SK-N-MC (cell line): ENCODE results near the gene KCNH1.

Experiments used
- DNase-seq: peaks from one replicate; pipeline ENCODE4 v3.0.0-alpha.2; 2011; ENCODE audit warnings: low read depth, low spot score
- H3K27ac ChIP-seq: fragments of 200-600 bp; sonication (generic); 2 replicates; pipeline ENCODE4 v1.5.1; 2016; ENCODE audit warnings: mixed run types
- H3K36me3 ChIP-seq: fragments of 200-600 bp; sonication (generic); 2 replicates; pipeline ENCODE4 v1.6.1; 2017; ENCODE audit warnings: antibody characterized with exemption, low read length, mixed read lengths; ENCODE audit not compliant: insufficient read depth
- H3K4me3 ChIP-seq: fragments of 200-600 bp; sonication (generic); 2 replicates; pipeline ENCODE4 v1.5.1; 2016
- H3K9ac ChIP-seq: fragments of 200-600 bp; sonication (generic); 2 replicates; pipeline ENCODE4 v1.8.0; 2017; ENCODE audit warnings: mixed run types, mixed read lengths; ENCODE audit not compliant: insufficient read length
- H3K9me3 ChIP-seq: fragments of 200-600 bp; sonication (generic); 2 replicates; pipeline ENCODE4 v1.6.1; 2017; ENCODE audit warnings: low read depth, mild to moderate bottlenecking, antibody characterized with exemption, low read length, moderate library complexity, mixed read lengths
- EZH2 ChIP-seq: fragments of 200-600 bp; sonication (generic); IDR thresholded peaks from one replicate; pipeline ENCODE4 v1.6.1; 2017; ENCODE audit warnings: antibody characterized with exemption
- FOXP2 ChIP-seq: optimal IDR thresholded peaks from 2 replicates; pipeline ENCODE3; 2011; ENCODE audit warnings: mild to moderate bottlenecking, moderate library complexity; ENCODE audit not compliant: insufficient read depth; ENCODE audit errors: extremely low read length, control extremely low read depth
- POLR2AphosphoS5 ChIP-seq: IDR thresholded peaks from 2 replicates; pipeline ENCODE4 v1.6.1; 2012; ENCODE audit warnings: mild to moderate bottlenecking, low read depth, low read length, borderline replicate concordance

The KCNH1 gene

GRCh38 chr1:210705086-210705485 lies 428.9 kb downstream of the KCNH1 start:
- H3K36me3 ChIP-seq, result no peaks in the 10 kb centered on the region

GRCh38 chr1:210703593-210703992 lies 430.4 kb downstream of the KCNH1 start:
- no peak overlapping the region for H3K27ac ChIP-seq
- TF ChIP-seq POLR2AphosphoS5 (no peak), EZH2 (no peak), FOXP2 (no peak)
- no peak overlapping the region for H3K9ac ChIP-seq
- no peaks in the 10 kb centered on the region for H3K9me3 ChIP-seq
- no peak overlapping the region for H3K4me3 ChIP-seq
- no peak for DNase-seq
- H3K36me3 ChIP-seq, result no peaks in the 10 kb centered on the region

More at GRCh38 chr1:210705086-210705485, 428.9 kb downstream of the KCNH1 start:
- Histone ChIP-seq H3K9me3 (no peaks in the 10 kb centered on the region), H3K4me3 (no peak overlapping the region), H3K9ac (no peak overlapping the region), H3K27ac (no peak overlapping the region)
- no peak for TF ChIP-seq FOXP2
- no peak for TF ChIP-seq POLR2AphosphoS5
- TF ChIP-seq EZH2, result no peak
- no peak for DNase-seq

- H3K27ac ChIP-seq, result no peak overlapping the region
- DNase-seq, result no peak
These were observed 431.4 kb downstream of the KCNH1 start for GRCh38 chr1:210702506-210702905.

GRCh38 chr1:210700511-210700910 lies 433.4 kb downstream of the KCNH1 start:
- no peak overlapping the region for H3K9ac ChIP-seq
- H3K4me3 ChIP-seq, result no peak overlapping the region
- no peak for DNase-seq
- no peaks in the 10 kb centered on the region for H3K9me3 ChIP-seq
- no peaks in the 10 kb centered on the region for H3K36me3 ChIP-seq
- H3K27ac ChIP-seq, result no peak overlapping the region
- no peak for TF ChIP-seq POLR2AphosphoS5
- no peak for TF ChIP-seq FOXP2
- TF ChIP-seq EZH2, result no peak

More at GRCh38 chr1:210702506-210702905, 431.4 kb downstream of the KCNH1 start:
- TF ChIP-seq FOXP2, result no peak
- no peak for TF ChIP-seq EZH2
- TF ChIP-seq POLR2AphosphoS5, result no peak
- Histone ChIP-seq H3K9ac (no peak overlapping the region), H3K9me3 (no peaks in the 10 kb centered on the region), H3K36me3 (no peaks in the 10 kb centered on the region), H3K4me3 (no peak overlapping the region)

- Histone ChIP-seq H3K9me3 (no peaks in the 10 kb centered on the region), H3K36me3 (no peaks in the 10 kb centered on the region), H3K4me3 (no peak overlapping the region), H3K27ac (no peak overlapping the region), H3K9ac (no peak overlapping the region)
- TF ChIP-seq POLR2AphosphoS5 (no peak), EZH2 (no peak), FOXP2 (no peak)
- DNase-seq, result no peak
These were observed 433.9 kb downstream of the KCNH1 start for GRCh38 chr1:210700083-210700482.

GRCh38 chr1:210698661-210699060 lies 435.3 kb downstream of the KCNH1 start:
- Histone ChIP-seq H3K36me3 (no peaks in the 10 kb centered on the region), H3K9me3 (no peaks in the 10 kb centered on the region), H3K27ac (no peak overlapping the region), H3K9ac (no peak overlapping the region), H3K4me3 (no peak overlapping the region)
- DNase-seq, result no peak
- no peak for TF ChIP-seq FOXP2
- TF ChIP-seq POLR2AphosphoS5, result no peak

GRCh38 chr1:210697185-210697584 lies 436.8 kb downstream of the KCNH1 start:
- no peak overlapping the region for H3K9ac ChIP-seq
- no peaks in the 10 kb centered on the region for H3K36me3 ChIP-seq
- no peak for DNase-seq
- no peak overlapping the region for H3K27ac ChIP-seq
- no peaks in the 10 kb centered on the region for H3K9me3 ChIP-seq
- TF ChIP-seq POLR2AphosphoS5 (no peak), FOXP2 (no peak), EZH2 (no peak)
- no peak overlapping the region for H3K4me3 ChIP-seq

- no peak overlapping the region for H3K4me3 ChIP-seq
- H3K9ac ChIP-seq, result no peak overlapping the region
- TF ChIP-seq FOXP2 (no peak), EZH2 (no peak), POLR2AphosphoS5 (no peak)
- no peak overlapping the region for H3K27ac ChIP-seq
- DNase-seq, result no peak
- no peaks in the 10 kb centered on the region for H3K9me3 ChIP-seq
- H3K36me3 ChIP-seq, result no peaks in the 10 kb centered on the region
These were observed 437.2 kb downstream of the KCNH1 start for GRCh38 chr1:210696709-210697108.

GRCh38 chr1:210695026-210695425 lies 438.9 kb downstream of the KCNH1 start:
- no peak for TF ChIP-seq FOXP2
- TF ChIP-seq EZH2, result no peak
- TF ChIP-seq POLR2AphosphoS5, result no peak
- no peak for DNase-seq
- no peak overlapping the region for H3K9ac ChIP-seq
- H3K9me3 ChIP-seq, result no peaks in the 10 kb centered on the region
- H3K4me3 ChIP-seq, result no peak overlapping the region
- no peak overlapping the region for H3K27ac ChIP-seq
- H3K36me3 ChIP-seq, result no peaks in the 10 kb centered on the region
